ENCODE data around the gene ZMYM3. TPM values are rescaled to one million over a fixed set of nuclear protein-coding genes. Genes with fewer than 3 reads are reported as not detected.
"Not testable (repeated sequence)": the region's sequence is repeated elsewhere in the genome, so short reads cannot be mapped to it uniquely, and the experiment has no call there.

Gene ZMYM3
- total and polyA plus RNA-seq, 2 experiments from 2014 or later: 31.0 to 71.1 TPM

DNA sequence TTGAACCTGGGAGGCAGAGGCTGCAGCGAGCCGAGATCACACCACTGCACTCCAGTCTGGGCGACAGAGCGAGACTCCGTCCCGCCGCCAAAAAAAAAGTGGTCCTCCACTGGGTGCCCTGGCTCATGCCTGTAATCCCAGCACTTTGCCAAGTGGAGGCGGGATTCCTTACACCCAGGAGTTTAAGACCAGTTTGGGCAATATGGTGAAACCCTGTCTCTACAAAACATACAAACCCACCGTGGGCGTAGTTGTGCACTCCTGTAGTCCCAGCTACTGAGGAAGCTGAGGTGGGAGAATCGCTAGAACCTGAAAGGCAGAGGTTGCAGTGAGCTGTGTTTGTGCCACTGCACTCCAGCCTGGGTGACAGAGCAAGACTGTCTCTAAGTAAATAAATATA is 27.4 kb upstream of the ZMYM3 start:
- H3K79me2 ChIP-seq (replicated peaks; ENCODE audit: insufficient read depth): peaks cover 27% of the 10 kb centered on the region
- H3F3A ChIP-seq (replicated peaks; ENCODE audit: low read depth); H3K9me3 Mint-ChIP-seq; H3K27ac ChIP-seq (ENCODE audit: low read depth); H2AFZ ChIP-seq; H3K4me3 Mint-ChIP-seq; H3K4me3 ChIP-seq; H3K27me3 ChIP-seq (ENCODE audit: insufficient read depth); H3K4me2 ChIP-seq; H3K4me1 Mint-ChIP-seq; H3K4me1 ChIP-seq (ENCODE audit: insufficient read depth); H3K27ac Mint-ChIP-seq; ATAC-seq; H3K27me3 Mint-ChIP-seq (ENCODE audit: insufficient read depth, low read depth, poor library complexity); H4K20me1 ChIP-seq (replicated peaks; ENCODE audit: insufficient read depth); DNase-seq (ENCODE audit: low spot score); H3K36me3 ChIP-seq (ENCODE audit: insufficient read depth); H3K9me2 ChIP-seq (ENCODE audit: insufficient read depth): not testable (repeated sequence)
- TF ChIP-seq, protein P1, sequence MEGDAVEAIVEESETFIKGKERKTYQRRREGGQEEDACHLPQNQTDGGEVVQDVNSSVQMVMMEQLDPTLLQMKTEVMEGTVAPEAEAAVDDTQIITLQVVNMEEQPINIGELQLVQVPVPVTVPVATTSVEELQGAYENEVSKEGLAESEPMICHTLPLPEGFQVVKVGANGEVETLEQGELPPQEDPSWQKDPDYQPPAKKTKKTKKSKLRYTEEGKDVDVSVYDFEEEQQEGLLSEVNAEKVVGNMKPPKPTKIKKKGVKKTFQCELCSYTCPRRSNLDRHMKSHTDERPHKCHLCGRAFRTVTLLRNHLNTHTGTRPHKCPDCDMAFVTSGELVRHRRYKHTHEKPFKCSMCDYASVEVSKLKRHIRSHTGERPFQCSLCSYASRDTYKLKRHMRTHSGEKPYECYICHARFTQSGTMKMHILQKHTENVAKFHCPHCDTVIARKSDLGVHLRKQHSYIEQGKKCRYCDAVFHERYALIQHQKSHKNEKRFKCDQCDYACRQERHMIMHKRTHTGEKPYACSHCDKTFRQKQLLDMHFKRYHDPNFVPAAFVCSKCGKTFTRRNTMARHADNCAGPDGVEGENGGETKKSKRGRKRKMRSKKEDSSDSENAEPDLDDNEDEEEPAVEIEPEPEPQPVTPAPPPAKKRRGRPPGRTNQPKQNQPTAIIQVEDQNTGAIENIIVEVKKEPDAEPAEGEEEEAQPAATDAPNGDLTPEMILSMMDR (conservative IDR thresholded peaks at IDR 0.05; ENCODE audit: low read depth in 2 of 2): peak in 1 of 2 experiments; percentile 27; a peak in 1 of 4 replicates
- H3K36me3 Mint-ChIP-seq (ENCODE audit: low read depth): peaks cover 33% of the 10 kb centered on the region

DNA sequence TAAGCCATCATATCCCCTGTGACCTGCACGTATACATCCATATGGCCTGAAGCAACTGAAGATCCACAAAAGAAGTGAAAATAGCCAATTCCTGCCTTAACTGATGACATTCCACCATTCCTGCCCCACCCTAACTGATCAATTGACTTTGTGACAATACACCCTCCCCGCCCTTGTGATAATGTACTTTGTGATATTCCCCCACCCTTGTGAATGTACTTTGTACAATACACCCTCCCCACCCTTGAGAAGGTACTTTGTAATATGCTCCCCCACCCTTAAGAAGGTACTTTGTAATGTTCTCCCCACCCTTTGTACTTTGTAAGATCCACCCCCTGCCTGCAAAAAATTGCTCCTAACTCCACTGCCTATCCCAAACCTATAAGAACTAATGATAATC is 18.4 kb upstream of the ZMYM3 start:
- not testable (repeated sequence) for DNase-seq (ENCODE audit: low spot score); H3K4me1 ChIP-seq (ENCODE audit: insufficient read depth); H3K4me2 ChIP-seq; H3K9me2 ChIP-seq (ENCODE audit: insufficient read depth); H3K4me1 Mint-ChIP-seq; H4K20me1 ChIP-seq (replicated peaks; ENCODE audit: insufficient read depth); H3K4me3 ChIP-seq; H3K79me2 ChIP-seq (replicated peaks; ENCODE audit: insufficient read depth); H3K27me3 ChIP-seq (ENCODE audit: insufficient read depth); H3K27ac ChIP-seq (ENCODE audit: low read depth); H3K36me3 ChIP-seq (ENCODE audit: insufficient read depth); H2AFZ ChIP-seq; H3F3A ChIP-seq (replicated peaks; ENCODE audit: low read depth); H3K9me3 Mint-ChIP-seq; ATAC-seq; H3K4me3 Mint-ChIP-seq; H3K27ac Mint-ChIP-seq; H3K27me3 Mint-ChIP-seq (ENCODE audit: insufficient read depth, low read depth, poor library complexity); H3K36me3 Mint-ChIP-seq (ENCODE audit: low read depth)

DNA sequence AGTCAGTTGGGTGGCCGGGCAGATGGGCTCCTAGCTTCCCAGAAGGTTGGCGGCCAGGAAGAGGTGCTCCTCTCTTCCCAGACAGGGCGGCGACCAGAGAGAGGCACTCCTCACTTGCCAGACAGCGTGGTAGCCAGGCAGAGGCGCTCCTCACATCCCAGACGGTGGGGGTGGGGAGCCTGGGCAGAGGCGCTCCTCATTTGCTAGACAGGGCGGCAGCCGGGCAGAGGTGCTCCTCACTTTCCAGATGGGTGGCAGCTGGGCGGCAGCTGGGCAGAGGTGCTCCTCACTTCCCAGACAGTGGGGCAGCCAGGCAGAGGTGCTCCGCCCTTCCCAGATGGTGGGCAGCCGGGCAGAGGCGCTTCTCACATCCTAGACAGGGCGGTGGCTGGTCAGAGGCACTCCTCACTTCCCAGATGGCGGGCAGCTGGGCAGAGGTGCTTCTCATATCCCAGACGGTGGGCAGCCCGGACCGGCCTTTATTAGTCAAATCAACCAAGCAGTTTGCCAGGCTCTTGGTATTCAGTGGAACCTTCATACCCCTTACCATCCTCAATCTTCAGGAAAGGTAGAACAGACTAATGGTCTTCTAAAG is 16.0 kb upstream of the ZMYM3 start:
- Histone ChIP-seq H3K36me3 (ENCODE audit: insufficient read depth) (no peaks in the 10 kb centered on the region), H3K27me3 (ENCODE audit: insufficient read depth) (no peaks in the 10 kb centered on the region), H3K4me3 (no peak overlapping the region), H4K20me1 (replicated peaks; ENCODE audit: insufficient read depth) (no peaks in the 10 kb centered on the region), H2AFZ (no peak overlapping the region), H3K4me2 (no peak overlapping the region), H3K27ac (ENCODE audit: low read depth) (no peak overlapping the region), H3F3A (replicated peaks; ENCODE audit: low read depth) (no peaks in the 10 kb centered on the region), H3K9me2 (ENCODE audit: insufficient read depth) (no peaks in the 10 kb centered on the region), H3K79me2 (replicated peaks; ENCODE audit: insufficient read depth) (no peaks in the 10 kb centered on the region), H3K4me1 (ENCODE audit: insufficient read depth) (no peaks in the 10 kb centered on the region)
- no peak for DNase-seq (ENCODE audit: low spot score)
- peaks cover 6% of the 10 kb centered on the region for H3K36me3 Mint-ChIP-seq (ENCODE audit: low read depth)
- no peaks in the 10 kb centered on the region for H3K9me3 Mint-ChIP-seq
- peaks cover 2% of the 10 kb centered on the region for H3K27me3 Mint-ChIP-seq (ENCODE audit: insufficient read depth, low read depth, poor library complexity)
- no peak overlapping the region for H3K4me3 Mint-ChIP-seq
- H3K27ac Mint-ChIP-seq: no peak overlapping the region
- H3K4me1 Mint-ChIP-seq: no peaks in the 10 kb centered on the region
- no peak for ATAC-seq
- TF ChIP-seq, protein P2, sequence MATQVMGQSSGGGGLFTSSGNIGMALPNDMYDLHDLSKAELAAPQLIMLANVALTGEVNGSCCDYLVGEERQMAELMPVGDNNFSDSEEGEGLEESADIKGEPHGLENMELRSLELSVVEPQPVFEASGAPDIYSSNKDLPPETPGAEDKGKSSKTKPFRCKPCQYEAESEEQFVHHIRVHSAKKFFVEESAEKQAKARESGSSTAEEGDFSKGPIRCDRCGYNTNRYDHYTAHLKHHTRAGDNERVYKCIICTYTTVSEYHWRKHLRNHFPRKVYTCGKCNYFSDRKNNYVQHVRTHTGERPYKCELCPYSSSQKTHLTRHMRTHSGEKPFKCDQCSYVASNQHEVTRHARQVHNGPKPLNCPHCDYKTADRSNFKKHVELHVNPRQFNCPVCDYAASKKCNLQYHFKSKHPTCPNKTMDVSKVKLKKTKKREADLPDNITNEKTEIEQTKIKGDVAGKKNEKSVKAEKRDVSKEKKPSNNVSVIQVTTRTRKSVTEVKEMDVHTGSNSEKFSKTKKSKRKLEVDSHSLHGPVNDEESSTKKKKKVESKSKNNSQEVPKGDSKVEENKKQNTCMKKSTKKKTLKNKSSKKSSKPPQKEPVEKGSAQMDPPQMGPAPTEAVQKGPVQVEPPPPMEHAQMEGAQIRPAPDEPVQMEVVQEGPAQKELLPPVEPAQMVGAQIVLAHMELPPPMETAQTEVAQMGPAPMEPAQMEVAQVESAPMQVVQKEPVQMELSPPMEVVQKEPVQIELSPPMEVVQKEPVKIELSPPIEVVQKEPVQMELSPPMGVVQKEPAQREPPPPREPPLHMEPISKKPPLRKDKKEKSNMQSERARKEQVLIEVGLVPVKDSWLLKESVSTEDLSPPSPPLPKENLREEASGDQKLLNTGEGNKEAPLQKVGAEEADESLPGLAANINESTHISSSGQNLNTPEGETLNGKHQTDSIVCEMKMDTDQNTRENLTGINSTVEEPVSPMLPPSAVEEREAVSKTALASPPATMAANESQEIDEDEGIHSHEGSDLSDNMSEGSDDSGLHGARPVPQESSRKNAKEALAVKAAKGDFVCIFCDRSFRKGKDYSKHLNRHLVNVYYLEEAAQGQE (IDR thresholded peaks at IDR 0.05; ENCODE audit: unreplicated experiment): no peak
- TF ChIP-seq EZH2 (IDR thresholded peaks at IDR 0.05; ENCODE audit: low read depth, unreplicated experiment): no peak
- TF ChIP-seq, protein P3, sequence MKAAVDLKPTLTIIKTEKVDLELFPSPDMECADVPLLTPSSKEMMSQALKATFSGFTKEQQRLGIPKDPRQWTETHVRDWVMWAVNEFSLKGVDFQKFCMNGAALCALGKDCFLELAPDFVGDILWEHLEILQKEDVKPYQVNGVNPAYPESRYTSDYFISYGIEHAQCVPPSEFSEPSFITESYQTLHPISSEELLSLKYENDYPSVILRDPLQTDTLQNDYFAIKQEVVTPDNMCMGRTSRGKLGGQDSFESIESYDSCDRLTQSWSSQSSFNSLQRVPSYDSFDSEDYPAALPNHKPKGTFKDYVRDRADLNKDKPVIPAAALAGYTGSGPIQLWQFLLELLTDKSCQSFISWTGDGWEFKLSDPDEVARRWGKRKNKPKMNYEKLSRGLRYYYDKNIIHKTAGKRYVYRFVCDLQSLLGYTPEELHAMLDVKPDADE (IDR thresholded peaks at IDR 0.05): no peak
